ENCODE measurements around the gene EVI2A.

GRCh38 chr17:31308372-31309334 lies 12.8 kb downstream of the EVI2A start:
- no peak for TF ChIP-seq CTCF (IDR thresholded peaks at IDR 0.05 in 8 of 11, conservative IDR thresholded peaks at IDR 0.05 in 3 of 11)
- no peak for TF ChIP-seq POLR2AphosphoS5 (IDR thresholded peaks at IDR 0.05)

Measured in spleen (tissue), 7 donors.